Activated CD8-positive, alpha-beta memory T cell treated with anti-CD3 and anti-CD28 coated beads for 4 hours (primary cell): ENCODE results near the gene CALML3.

Experiments
- DNase-seq, 2 donors: peaks; one replicate each; pipeline ENCODE4 v3.0.0-alpha.2; 2020; ENCODE audit warnings: low read depth in 2 of 2

CALML3 gene

GRCh38 chr10:5506751-5507648 is 17.8 kb upstream of the CALML3 start:
- no peak for DNase-seq

- DNase-seq = no peak
Measured at GRCh38 chr10:5507649-5508131, 17.1 kb upstream of the CALML3 start.

- no peak for DNase-seq
Measured at GRCh38 chr10:5508161-5508604, 16.6 kb upstream of the CALML3 start.

GRCh38 chr10:5508786-5509185 is 16.0 kb upstream of the CALML3 start:
- no peak for DNase-seq

GRCh38 chr10:5509236-5509635 is 15.5 kb upstream of the CALML3 start:
- no peak for DNase-seq

- DNase-seq = no peak
Measured at GRCh38 chr10:5509691-5510090, 15.1 kb upstream of the CALML3 start.

GRCh38 chr10:5510281-5511072 is 14.3 kb upstream of the CALML3 start:
- no peak for DNase-seq

- no peak for DNase-seq
Measured at GRCh38 chr10:5511231-5511884, 13.4 kb upstream of the CALML3 start.

- no peak for DNase-seq
Measured at GRCh38 chr10:5511885-5512280, 12.9 kb upstream of the CALML3 start.

GRCh38 chr10:5512331-5512730 is 12.4 kb upstream of the CALML3 start:
- DNase-seq = no peak

GRCh38 chr10:5512881-5513612 is 11.7 kb upstream of the CALML3 start:
- DNase-seq = no peak

GRCh38 chr10:5514226-5514850 is 10.4 kb upstream of the CALML3 start:
- DNase-seq = no peak

GRCh38 chr10:5515948-5516761 is 8.6 kb upstream of the CALML3 start:
- no peak for DNase-seq

GRCh38 chr10:5517546-5517945 is 7.2 kb upstream of the CALML3 start:
- DNase-seq = no peak

- DNase-seq = no peak
Measured at GRCh38 chr10:5518143-5518542, 6.6 kb upstream of the CALML3 start.

GRCh38 chr10:5519054-5519453 is 5.7 kb upstream of the CALML3 start:
- no peak for DNase-seq

GRCh38 chr10:5522913-5523560 is 1.7 kb upstream of the CALML3 start:
- DNase-seq = no peak

- no peak for DNase-seq
Measured at GRCh38 chr10:5523796-5524574, 776 bp upstream of the CALML3 start.
